ENCODE measurements around the gene MAPKAP1.

Gene MAPKAP1

DNA sequence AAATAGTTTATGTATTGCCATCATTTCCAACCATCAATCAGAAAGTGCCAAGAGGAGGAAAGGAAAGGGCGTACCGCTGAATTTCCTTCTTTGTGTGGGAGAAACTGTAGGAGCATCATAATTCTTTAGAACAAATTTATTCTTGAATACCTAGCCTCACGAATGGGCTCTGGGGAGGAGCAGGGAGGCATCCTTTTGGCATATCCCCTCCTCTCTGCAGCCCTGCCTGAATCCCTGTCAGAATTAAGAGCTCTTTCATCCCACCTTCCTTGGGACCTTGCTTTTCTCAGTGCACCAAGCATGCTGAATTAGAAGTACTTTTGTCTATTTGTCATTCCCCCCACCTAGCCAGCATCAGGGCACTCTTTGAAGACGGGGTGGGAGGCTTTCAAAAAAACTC lies 189.4 kb downstream of the MAPKAP1 start:
- no peak for TF ChIP-seq OSR1 (CRISPR knock-in tag; IDR thresholded peaks at IDR 0.05)
- TF ChIP-seq ISL1 (CRISPR knock-in tag; IDR thresholded peaks at IDR 0.05), result no peak
- no peak for TF ChIP-seq ZFP3 (CRISPR knock-in tag; IDR thresholded peaks at IDR 0.05)
- TF ChIP-seq, protein P1, sequence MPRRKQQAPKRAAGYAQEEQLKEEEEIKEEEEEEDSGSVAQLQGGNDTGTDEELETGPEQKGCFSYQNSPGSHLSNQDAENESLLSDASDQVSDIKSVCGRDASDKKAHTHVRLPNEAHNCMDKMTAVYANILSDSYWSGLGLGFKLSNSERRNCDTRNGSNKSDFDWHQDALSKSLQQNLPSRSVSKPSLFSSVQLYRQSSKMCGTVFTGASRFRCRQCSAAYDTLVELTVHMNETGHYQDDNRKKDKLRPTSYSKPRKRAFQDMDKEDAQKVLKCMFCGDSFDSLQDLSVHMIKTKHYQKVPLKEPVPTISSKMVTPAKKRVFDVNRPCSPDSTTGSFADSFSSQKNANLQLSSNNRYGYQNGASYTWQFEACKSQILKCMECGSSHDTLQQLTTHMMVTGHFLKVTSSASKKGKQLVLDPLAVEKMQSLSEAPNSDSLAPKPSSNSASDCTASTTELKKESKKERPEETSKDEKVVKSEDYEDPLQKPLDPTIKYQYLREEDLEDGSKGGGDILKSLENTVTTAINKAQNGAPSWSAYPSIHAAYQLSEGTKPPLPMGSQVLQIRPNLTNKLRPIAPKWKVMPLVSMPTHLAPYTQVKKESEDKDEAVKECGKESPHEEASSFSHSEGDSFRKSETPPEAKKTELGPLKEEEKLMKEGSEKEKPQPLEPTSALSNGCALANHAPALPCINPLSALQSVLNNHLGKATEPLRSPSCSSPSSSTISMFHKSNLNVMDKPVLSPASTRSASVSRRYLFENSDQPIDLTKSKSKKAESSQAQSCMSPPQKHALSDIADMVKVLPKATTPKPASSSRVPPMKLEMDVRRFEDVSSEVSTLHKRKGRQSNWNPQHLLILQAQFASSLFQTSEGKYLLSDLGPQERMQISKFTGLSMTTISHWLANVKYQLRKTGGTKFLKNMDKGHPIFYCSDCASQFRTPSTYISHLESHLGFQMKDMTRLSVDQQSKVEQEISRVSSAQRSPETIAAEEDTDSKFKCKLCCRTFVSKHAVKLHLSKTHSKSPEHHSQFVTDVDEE (CRISPR knock-in tag; IDR thresholded peaks at IDR 0.05), result no peak
- TF ChIP-seq ZNF565 (CRISPR knock-in tag; conservative IDR thresholded peaks at IDR 0.05; ENCODE audit: low read depth), result no peak
- TF ChIP-seq, protein P2, sequence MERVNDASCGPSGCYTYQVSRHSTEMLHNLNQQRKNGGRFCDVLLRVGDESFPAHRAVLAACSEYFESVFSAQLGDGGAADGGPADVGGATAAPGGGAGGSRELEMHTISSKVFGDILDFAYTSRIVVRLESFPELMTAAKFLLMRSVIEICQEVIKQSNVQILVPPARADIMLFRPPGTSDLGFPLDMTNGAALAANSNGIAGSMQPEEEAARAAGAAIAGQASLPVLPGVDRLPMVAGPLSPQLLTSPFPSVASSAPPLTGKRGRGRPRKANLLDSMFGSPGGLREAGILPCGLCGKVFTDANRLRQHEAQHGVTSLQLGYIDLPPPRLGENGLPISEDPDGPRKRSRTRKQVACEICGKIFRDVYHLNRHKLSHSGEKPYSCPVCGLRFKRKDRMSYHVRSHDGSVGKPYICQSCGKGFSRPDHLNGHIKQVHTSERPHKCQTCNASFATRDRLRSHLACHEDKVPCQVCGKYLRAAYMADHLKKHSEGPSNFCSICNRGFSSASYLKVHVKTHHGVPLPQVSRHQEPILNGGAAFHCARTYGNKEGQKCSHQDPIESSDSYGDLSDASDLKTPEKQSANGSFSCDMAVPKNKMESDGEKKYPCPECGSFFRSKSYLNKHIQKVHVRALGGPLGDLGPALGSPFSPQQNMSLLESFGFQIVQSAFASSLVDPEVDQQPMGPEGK (CRISPR knock-in tag; IDR thresholded peaks at IDR 0.05; ENCODE audit: borderline replicate concordance), result no peak
- no peak for TF ChIP-seq PPARA (CRISPR knock-in tag; IDR thresholded peaks at IDR 0.05; ENCODE audit: borderline replicate concordance)
- TF ChIP-seq TCF4 (CRISPR knock-in tag; IDR thresholded peaks at IDR 0.05; ENCODE audit: borderline replicate concordance), result no peak
- TF ChIP-seq, protein P3, sequence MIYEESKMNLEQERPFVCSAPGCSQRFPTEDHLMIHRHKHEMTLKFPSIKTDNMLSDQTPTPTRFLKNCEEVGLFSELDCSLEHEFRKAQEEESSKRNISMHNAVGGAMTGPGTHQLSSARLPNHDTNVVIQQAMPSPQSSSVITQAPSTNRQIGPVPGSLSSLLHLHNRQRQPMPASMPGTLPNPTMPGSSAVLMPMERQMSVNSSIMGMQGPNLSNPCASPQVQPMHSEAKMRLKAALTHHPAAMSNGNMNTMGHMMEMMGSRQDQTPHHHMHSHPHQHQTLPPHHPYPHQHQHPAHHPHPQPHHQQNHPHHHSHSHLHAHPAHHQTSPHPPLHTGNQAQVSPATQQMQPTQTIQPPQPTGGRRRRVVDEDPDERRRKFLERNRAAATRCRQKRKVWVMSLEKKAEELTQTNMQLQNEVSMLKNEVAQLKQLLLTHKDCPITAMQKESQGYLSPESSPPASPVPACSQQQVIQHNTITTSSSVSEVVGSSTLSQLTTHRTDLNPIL (CRISPR knock-in tag; IDR thresholded peaks at IDR 0.05; ENCODE audit: low read depth), result no peak
- TF ChIP-seq ESRRG (CRISPR knock-in tag; IDR thresholded peaks at IDR 0.05), result no peak
- TF ChIP-seq ARNTL (CRISPR knock-in tag; IDR thresholded peaks at IDR 0.05; ENCODE audit: borderline replicate concordance, low read depth), result no peak
- TF ChIP-seq ZC3H10 (CRISPR knock-in tag; IDR thresholded peaks at IDR 0.05), result no peak
- TF ChIP-seq BACH2 (CRISPR knock-in tag; IDR thresholded peaks at IDR 0.05; ENCODE audit: borderline replicate concordance), result no peak
- TF ChIP-seq ZFP30 (CRISPR knock-in tag; IDR thresholded peaks at IDR 0.05), result no peak
- no peak for TF ChIP-seq RARB (CRISPR knock-in tag; IDR thresholded peaks at IDR 0.05)
- TF ChIP-seq CSDC2 (CRISPR knock-in tag; IDR thresholded peaks at IDR 0.05), result no peak
- TF ChIP-seq TOX (CRISPR knock-in tag; IDR thresholded peaks at IDR 0.05; ENCODE audit: borderline replicate concordance), result no peak
- no peak for TF ChIP-seq GLIS3 (CRISPR knock-in tag; IDR thresholded peaks at IDR 0.05)
- TF ChIP-seq, protein P4, sequence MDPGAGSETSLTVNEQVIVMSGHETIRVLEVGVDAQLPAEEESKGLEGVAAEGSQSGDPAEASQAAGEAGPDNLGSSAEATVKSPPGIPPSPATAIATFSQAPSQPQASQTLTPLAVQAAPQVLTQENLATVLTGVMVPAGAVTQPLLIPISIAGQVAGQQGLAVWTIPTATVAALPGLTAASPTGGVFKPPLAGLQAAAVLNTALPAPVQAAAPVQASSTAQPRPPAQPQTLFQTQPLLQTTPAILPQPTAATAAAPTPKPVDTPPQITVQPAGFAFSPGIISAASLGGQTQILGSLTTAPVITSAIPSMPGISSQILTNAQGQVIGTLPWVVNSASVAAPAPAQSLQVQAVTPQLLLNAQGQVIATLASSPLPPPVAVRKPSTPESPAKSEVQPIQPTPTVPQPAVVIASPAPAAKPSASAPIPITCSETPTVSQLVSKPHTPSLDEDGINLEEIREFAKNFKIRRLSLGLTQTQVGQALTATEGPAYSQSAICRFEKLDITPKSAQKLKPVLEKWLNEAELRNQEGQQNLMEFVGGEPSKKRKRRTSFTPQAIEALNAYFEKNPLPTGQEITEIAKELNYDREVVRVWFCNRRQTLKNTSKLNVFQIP (CRISPR knock-in tag; IDR thresholded peaks at IDR 0.05; ENCODE audit: borderline replicate concordance, low read depth), result no peak
- ATAC-seq, result no peak

DNA sequence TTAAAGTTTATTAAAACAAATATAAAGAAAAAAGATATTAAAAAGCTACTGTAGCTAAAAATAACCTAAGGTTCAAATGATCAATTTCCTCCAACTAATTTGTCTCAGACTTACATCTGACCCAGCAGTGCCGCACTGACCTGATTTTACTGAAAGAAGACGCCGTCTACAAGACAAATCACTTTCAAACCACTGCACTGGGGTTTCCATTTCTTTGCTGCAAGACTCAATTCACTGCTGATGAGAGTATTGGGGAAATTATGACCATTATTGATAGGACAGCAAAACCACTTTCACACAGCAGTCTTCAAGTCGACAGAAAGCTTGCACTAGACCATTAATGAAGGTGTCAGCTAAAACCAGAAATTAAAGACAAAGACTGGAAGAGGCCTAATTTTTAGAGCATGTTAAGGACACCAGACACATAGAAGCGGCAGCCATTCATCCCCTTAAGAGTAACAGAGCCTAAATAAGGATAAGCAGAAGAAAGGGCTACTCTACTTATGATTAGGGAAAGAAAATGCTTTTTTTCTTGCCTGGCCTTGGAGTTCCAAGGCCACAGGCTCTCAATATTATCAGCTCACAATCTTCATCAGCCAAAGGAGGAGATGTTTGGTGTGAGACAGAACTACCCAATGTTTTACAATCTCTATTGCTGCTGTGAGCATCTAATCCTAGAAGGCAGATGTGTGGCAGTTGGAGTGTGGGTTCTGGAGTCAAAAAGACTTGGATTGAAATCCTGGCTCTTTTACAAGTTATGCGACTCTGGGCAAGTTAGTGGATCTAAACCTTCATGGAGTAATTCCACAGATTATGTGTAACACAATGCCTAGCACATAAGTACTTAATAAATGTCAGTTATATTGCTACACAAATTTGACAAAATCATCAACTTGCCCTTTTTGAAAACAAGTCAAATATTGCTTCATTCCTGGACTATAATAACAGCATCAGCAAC lies 190.7 kb downstream of the MAPKAP1 start:
- no peak for ATAC-seq
- TF ChIP-seq ESRRG (CRISPR knock-in tag; IDR thresholded peaks at IDR 0.05), result no peak
- no peak for TF ChIP-seq SNAI2 (CRISPR knock-in tag; IDR thresholded peaks at IDR 0.05)
- TF ChIP-seq, protein P5, sequence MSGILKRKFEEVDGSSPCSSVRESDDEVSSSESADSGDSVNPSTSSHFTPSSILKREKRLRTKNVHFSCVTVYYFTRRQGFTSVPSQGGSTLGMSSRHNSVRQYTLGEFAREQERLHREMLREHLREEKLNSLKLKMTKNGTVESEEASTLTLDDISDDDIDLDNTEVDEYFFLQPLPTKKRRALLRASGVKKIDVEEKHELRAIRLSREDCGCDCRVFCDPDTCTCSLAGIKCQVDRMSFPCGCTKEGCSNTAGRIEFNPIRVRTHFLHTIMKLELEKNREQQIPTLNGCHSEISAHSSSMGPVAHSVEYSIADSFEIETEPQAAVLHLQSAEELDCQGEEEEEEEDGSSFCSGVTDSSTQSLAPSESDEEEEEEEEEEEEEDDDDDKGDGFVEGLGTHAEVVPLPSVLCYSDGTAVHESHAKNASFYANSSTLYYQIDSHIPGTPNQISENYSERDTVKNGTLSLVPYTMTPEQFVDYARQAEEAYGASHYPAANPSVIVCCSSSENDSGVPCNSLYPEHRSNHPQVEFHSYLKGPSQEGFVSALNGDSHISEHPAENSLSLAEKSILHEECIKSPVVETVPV (CRISPR knock-in tag; IDR thresholded peaks at IDR 0.05), result no peak
- TF ChIP-seq ZFP30 (CRISPR knock-in tag; IDR thresholded peaks at IDR 0.05), result no peak
- no peak for TF ChIP-seq RARB (CRISPR knock-in tag; IDR thresholded peaks at IDR 0.05)
- TF ChIP-seq OSR1 (CRISPR knock-in tag; IDR thresholded peaks at IDR 0.05), result no peak
- TF ChIP-seq TCF4 (CRISPR knock-in tag; IDR thresholded peaks at IDR 0.05; ENCODE audit: borderline replicate concordance), result no peak
- no peak for TF ChIP-seq ISL1 (CRISPR knock-in tag; IDR thresholded peaks at IDR 0.05)
- TF ChIP-seq, protein P4 (CRISPR knock-in tag; IDR thresholded peaks at IDR 0.05; ENCODE audit: borderline replicate concordance, low read depth), result no peak
- TF ChIP-seq TOX (CRISPR knock-in tag; IDR thresholded peaks at IDR 0.05; ENCODE audit: borderline replicate concordance), result no peak
- TF ChIP-seq, protein P3 (CRISPR knock-in tag; IDR thresholded peaks at IDR 0.05; ENCODE audit: low read depth), result no peak
- TF ChIP-seq ZC3H10 (CRISPR knock-in tag; IDR thresholded peaks at IDR 0.05), result no peak
- TF ChIP-seq ZNF565 (CRISPR knock-in tag; conservative IDR thresholded peaks at IDR 0.05; ENCODE audit: low read depth), result no peak
- TF ChIP-seq, protein P1 (CRISPR knock-in tag; IDR thresholded peaks at IDR 0.05), result no peak
- TF ChIP-seq ZNF8 (CRISPR knock-in tag; IDR thresholded peaks at IDR 0.05), result no peak
